Measurements from ENCODE around the gene SRBD1.

- no peak for TF ChIP-seq CTCF (IDR thresholded peaks at IDR 0.05)
- TF ChIP-seq POLR2A (IDR thresholded peaks at IDR 0.05), result no peak
Measured at GRCh38 chr2:45477546-45477945, 133.5 kb downstream of the SRBD1 start.
